NCI-H2107 treated with DMSO at 0.1 percent for 48 hours (cell line): ENCODE results near the gene C13orf42.

Experiments
- DNase-seq: peaks from one replicate; lab custom pipeline; 2025; ENCODE audit not compliant: unreplicated experiment; lab: John Stamatoyannopoulos, UW

The C13orf42 gene

GRCh38 chr13:51067210-51067701 is 43.8 kb downstream of the C13orf42 start:
- no peak for DNase-seq

GRCh38 chr13:51066091-51066831 is 44.8 kb downstream of the C13orf42 start:
- DNase-seq: no peak

- no peak for DNase-seq
These were observed 45.5 kb downstream of the C13orf42 start for GRCh38 chr13:51065372-51066090.

- no peak for DNase-seq
These were observed 46.3 kb downstream of the C13orf42 start for GRCh38 chr13:51064753-51065152.

GRCh38 chr13:51063909-51064308 is 47.2 kb downstream of the C13orf42 start:
- DNase-seq: no peak

GRCh38 chr13:51058461-51059167 is 52.5 kb downstream of the C13orf42 start:
- DNase-seq: no peak

- DNase-seq: no peak
These were observed 53.2 kb downstream of the C13orf42 start for GRCh38 chr13:51057906-51058305.

GRCh38 chr13:51057001-51057400 is 54.1 kb downstream of the C13orf42 start:
- no peak for DNase-seq

- no peak for DNase-seq
These were observed 58.5 kb downstream of the C13orf42 start for GRCh38 chr13:51052581-51052980.

- no peak for DNase-seq
These were observed 60.8 kb downstream of the C13orf42 start for GRCh38 chr13:51050021-51050830.

- DNase-seq: no peak
These were observed 62.5 kb downstream of the C13orf42 start for GRCh38 chr13:51048616-51049015.

- no peak for DNase-seq
These were observed 63.0 kb downstream of the C13orf42 start for GRCh38 chr13:51048166-51048461.

GRCh38 chr13:51047434-51048165 is 63.5 kb downstream of the C13orf42 start:
- DNase-seq: no peak

GRCh38 chr13:51045451-51045850 is 65.6 kb downstream of the C13orf42 start:
- DNase-seq: no peak

GRCh38 chr13:51044023-51044665 is 66.9 kb downstream of the C13orf42 start:
- DNase-seq: peak; percentile 28

GRCh38 chr13:51043310-51043709 is 67.8 kb downstream of the C13orf42 start:
- DNase-seq: no peak

- DNase-seq: no peak
These were observed 69.4 kb downstream of the C13orf42 start for GRCh38 chr13:51041710-51042109.

- peak; percentile 79 for DNase-seq
These were observed 69.9 kb downstream of the C13orf42 start for GRCh38 chr13:51041126-51041525.

- DNase-seq: no peak
These were observed 70.6 kb downstream of the C13orf42 start for GRCh38 chr13:51040431-51040830.

GRCh38 chr13:51036418-51036817 is 74.7 kb downstream of the C13orf42 start:
- no peak for DNase-seq
